Stimulated activated CD8-positive, alpha-beta memory T cell treated with anti-CD3 and anti-CD28 coated beads, Interleukin-12 subunit alpha, Interleukin-12 subunit beta, amount 100 ng/mL, for 4 hours (primary cell): ENCODE measurements around the gene PANK4.

Experiments used
- DNase-seq: peaks from one replicate; pipeline ENCODE4 v3.0.0-alpha.2; 2020; ENCODE audit warnings: low read depth

The PANK4 gene

DNA sequence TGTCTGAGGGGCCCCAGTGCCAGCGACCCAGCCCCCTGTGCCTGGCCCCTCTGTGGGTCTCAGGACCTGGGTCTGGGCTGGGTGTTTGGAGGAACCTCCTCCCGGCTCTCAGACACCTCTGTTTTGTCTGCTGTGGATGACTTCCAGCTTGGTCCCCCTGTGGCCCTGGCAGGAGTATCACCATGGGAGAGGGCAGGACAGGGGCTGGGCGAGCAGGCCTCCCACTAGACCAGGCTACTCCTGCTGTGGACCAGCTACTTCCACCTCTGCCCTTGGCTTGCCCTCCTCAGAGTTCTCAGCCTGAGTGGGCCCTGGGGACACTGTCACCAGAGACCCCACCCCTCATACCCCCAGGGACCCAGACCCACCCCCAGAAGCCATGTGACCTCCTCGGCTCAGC, 28.5 kb downstream of the PANK4 start:
- no peak for DNase-seq

DNA sequence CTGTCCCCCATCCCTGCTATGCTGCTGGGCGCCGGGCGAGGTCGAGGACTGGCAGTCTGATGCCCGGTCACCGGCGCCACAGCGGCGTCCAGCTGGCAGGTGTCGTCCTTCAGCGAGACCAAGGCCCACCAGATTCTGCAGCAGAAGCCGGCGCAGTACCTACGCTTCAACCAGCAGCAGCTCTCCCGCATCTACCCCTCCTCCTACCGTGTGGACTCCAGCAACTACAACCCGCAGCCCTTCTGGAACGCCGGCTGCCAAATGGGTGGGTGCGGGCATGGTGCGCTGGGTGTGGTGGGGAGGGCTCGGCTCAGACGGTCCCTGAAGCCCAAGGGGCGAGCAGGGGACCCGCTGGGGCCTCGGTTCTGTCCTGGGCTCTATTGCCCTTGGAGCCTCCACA, 29.6 kb downstream of the PANK4 start:
- DNase-seq, result no peak

DNA sequence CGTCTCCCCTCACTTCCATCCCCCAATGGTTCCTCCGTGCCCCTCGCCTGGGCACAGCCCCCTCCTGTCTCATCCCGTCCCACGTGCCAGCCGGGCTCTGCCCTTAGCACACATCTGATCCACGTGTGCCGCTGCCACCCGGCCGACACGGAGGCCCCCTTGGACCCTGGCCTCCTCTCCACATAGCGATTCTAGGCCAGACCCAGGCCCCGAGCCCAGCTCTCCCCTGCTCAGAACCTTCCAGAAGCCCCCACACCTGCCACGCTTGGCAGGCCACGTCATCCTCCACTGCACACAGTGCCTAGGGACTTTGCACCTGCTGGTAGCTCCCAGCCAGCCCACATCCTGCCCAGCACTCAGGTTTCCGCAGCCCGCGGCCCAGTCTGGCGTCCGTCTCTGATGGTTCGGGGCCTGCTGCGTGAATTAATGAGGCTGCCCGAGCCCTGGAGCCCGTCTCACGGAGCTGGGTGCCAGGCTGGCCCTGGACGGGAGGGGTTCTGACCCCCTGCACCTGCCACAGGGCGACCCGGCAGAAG, 30.2 kb downstream of the PANK4 start:
- DNase-seq, result no peak

DNA sequence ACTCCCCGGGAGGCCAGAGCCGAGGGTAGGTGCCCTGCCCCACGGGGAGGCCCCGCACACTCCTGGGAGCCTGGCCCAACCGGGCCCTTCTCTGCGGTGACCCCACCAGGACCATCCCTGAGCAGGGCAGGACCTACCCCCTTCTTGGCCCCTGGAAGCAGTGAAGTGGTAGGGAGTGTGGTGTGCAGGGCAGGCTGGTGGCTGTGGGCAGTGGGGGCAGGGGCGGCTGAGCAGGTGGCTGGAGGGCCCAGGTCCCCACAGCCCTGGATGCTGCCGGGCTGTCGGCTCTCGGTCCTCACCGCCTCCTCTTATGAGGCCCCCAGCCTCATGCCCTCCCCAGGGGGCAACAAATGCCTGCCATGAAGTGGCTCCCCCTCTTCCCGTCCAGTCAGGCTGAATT, 30.9 kb downstream of the PANK4 start:
- no peak for DNase-seq

DNA sequence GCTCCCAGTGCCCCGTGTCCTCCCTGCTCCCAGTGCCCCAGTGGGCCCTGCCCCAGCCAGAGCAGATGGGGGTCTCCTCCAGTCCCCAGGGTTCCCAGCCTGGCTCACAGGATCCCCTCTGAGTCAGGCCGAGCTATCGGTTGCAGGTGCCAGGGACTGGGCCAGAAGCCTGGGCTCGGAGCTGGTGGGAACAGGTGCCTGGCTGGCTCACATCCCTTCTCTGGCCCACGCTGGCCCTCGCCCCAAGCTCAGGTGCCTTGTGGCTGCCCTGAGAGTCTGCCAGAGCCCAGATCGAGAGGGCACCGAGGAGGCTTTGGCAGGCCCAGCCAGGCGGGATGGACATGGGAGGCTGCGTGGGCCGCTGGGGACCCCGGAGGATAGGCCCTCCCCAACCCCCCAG, 31.4 kb downstream of the PANK4 start:
- DNase-seq, result no peak

DNA sequence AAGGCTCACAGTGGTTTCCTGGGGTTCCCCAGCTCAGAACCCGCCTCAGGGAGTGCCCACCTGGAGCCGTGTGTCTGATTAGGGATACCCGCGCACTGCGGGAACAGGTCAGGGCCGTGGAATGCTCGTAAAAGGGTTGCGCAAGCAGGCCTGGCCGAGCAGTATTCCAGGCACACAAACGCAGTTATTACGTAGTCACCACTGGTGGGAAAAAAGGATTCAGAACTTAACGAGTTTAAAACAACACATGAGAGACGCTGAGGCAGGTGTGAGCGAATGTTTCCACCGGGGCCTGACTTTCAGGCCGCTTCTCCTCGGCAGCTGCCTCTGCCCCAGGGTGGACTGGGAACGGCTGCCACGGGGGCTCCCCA, 32.1 kb downstream of the PANK4 start:
- no peak for DNase-seq

DNA sequence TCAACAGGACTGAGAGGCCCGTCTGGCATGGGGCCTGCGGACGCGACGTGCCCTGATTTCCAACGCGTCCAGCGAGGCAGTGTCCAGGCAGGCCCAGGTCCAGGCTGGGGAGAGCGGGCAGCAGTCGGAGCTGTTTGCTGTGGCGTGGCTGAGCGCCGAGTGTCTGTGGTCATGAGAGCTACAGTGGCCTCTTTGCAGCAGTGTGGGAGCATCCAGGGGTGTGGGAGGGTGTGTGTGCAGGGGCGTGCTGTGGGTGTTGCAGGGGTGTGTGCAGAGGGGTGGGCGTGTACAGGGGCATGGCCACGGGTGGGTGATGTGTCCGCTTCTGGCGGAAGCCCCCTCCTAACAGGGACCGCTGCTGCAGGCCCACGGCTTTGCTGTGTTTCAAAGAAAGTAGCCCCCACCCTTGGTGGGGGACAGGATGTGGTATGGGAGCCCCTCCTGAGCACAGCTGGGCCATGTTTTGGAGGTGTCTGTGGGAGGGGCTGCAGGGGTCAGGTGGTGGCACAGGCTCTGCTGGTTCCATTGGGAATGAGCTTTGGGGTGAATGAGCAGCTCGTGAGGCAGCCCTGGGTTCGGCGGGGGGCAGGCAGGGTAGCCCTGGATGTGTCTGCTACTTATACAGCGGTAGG, 32.6 kb downstream of the PANK4 start:
- no peak for DNase-seq

DNA sequence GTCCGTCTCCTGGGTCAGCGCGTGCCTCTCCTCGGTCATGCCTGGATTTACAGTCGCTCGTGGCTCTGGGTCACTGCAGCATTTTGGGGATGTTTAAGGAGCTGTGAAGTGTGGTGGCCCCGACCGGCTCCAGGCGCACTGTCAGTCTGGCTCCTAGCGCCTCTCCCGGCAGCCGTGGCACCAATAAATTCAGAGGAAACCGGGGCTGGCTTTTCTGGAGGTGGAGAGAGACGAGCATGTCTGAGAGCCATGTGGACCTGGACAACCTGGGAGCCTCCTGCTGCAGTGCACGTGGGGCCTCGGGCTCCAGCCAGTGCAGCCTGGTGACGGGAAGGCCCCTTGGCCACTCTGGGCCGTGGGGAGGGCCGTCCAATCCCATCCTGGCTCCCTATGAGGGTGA, 33.2 kb downstream of the PANK4 start:
- no peak for DNase-seq

DNA sequence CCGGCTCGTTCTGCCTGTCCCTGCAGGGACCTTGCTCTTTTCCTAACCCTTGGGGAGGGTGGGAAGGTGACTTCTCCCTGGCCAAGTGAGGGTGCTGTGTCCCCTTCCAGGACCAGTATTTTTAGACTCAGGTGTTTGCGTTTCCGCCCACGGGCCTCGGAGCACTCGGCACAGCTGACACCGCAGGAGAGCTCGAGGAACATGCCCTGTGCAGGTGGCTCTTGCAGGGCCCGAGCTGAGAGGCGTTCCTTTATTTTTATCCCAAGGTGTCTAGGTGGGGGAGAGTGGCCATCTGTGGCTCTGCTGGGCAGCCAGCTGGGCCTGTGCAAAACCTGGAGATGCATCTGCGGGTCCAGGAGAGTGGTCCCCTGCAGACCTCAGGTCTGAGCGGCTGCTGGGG, 34.3 kb downstream of the PANK4 start:
- DNase-seq, result no peak

DNA sequence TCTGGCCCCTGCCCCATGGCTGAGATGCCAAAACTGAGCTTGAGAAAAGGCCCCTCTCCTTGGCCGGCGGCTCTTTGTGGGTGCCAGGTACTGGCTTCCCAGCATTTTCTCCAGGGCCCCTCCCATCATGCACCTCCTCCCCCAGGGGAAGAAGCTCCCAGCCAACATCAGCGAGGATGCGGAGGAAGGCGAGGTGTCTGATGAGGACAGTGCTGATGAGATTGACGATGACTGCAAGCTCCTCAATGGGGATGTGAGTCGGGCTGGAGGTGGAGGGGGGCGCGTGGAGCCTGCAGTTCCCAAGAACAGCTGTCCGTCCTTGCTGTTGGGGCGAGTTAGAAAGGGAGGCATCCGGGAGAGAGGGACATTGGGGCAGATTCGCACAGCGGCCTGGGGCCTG, 36.8 kb downstream of the PANK4 start:
- DNase-seq, result no peak

DNA sequence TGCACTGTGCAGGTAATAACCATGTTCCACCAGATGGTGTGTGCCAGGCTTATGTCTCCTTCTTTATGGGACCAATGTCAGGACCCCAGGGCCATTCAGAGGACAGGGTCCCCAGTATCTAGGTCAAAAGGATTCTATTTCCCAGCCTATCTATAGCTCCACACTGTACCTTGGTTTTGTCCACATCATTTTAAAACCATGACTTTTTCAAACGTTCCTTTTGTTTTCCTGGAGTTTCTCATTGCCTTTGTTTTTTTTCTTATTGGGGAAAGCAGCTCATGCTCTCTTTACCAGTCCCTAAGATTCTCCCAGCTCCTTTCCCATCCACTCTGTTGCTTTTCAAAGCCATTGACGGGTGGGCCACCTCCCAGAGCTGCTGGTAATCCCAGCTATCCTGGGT, 37.7 kb downstream of the PANK4 start:
- DNase-seq, result no peak

DNA sequence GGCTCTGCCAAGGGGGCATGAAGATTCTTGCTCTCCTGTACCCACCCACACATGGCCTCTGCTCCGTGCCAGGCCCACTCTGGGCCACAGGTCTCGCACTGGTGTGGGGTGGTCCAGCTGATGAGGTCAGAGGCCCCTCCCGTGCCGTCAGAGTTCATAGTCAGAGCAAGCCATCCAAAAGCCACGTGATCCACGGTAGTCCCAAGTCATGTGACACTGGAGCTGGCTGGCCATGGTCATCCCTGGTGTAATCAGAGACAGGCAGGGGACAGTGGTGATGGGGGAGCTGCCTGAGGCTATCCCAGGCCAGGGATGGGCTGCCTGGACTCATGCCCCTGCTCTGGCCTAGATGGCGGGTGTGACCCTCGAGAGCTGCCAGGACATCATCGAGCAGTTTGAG, 39.8 kb downstream of the PANK4 start:
- DNase-seq, result no peak

DNA sequence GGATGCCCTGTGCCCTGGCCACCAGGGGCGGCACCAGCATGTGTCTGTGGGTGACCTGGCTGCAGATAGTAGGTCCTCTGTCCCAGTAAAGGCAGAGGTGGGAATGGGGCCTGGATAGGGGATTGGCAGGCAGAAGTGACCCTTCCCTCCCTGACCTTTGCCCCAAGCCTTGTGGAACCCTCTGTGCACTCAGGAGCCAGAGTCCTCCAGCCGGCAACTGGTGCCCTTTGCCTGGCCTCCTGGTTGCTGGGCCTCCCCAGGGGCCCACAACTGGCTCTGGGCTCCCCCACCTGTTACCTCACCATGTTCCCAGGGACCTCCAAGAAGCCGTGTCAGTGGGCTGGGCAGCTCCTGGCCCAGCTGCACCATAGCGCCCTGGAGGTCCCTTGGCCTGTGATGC, 40.4 kb downstream of the PANK4 start:
- DNase-seq, result no peak

DNA sequence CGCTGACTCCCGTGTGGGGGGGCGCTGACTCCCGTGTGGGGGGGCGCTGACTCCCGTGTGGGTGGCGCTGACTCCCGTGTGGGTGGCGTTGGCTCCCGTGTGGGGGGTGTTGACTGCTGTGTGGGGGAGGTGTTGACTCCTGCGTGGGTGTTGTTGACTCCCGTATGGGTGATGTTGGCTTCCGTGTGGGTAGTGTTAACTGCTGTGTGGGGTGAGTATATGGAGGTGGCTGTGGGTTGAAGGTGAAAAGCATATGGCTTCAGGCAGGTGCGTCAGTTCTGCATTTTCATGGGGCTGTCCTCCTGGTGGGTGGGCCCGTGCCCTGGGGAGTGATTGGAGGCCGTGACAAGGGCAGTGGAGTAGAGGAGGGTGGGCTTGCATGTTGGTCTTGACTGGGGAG, 42.4 kb downstream of the PANK4 start:
- DNase-seq, result no peak

DNA sequence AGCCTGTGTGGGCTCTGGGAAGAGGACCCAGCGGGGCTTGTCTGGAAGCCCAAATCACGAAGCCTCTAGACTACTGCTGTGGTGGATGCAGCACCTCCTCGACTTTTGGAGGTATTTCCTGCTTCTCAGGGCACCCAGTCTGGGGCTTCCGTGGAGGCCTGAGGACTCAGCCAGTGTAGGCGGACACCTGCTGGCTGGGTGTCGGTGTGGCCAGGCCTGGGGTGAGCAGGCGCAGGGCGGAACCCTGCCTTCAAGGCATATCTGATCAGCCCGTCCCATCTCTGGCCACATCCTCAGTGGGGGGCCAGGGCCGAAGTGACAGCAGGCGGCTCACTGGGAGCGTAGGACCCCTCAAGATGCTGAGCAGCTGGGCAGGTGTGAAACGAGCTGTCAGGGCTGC, 43.4 kb downstream of the PANK4 start:
- no peak for DNase-seq

DNA sequence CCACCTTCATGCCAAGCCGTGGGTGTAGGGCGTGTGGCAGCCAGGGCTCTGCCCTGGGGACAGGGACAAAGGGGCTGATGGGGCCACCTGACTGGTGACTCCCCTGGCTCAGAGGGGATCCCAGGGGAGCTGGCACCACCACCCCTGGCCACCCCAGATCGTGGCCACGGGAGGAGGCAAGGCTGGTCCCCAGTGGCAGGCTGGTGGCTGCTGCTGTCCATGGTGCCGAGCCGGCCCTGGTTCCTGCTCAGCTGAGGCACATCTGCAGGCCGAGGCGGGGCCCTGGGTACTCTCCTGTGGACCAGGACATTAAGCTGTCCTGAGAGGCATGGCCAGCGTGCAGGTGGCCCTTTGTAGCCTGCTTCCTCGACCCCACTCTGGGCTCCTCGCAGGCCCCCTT, 43.8 kb downstream of the PANK4 start:
- DNase-seq, result no peak

DNA sequence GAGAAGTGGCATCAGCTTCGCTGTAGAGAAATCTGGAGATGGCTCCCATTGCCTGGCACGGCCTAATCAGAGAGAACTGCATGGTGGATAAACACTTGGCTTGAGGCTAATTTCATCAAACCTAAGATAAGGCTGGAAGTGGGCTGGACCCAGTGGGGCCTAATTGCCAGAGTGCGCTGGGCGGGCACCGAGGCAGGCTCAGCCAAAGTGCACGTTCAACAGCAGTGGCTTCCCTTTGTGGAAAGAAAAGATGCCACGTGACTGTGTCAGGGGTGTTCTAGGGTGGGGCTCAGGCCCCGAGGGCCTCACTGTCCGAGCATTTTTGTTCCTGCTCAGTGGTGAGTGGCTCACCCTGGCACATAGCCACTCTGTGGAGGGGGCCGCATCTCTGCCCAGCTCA, 44.5 kb downstream of the PANK4 start:
- no peak for DNase-seq

DNA sequence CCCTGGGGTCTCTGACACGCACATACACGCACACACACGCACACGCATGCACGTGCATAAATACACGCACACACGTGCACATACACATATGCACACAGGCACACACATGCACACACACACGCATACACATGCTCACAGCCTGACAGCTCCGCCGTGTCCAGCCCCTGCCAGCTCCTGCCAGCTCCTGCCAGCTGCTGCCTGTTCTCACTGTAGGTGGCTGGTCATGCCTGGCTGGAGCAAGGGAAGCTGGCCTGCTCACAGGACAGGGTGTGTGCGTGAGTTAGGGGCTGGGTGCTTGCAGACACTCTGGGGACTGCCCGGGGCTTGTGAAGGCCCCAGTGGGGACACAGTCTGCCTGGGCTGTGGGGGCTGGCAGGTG, 45.4 kb downstream of the PANK4 start:
- no peak for DNase-seq

DNA sequence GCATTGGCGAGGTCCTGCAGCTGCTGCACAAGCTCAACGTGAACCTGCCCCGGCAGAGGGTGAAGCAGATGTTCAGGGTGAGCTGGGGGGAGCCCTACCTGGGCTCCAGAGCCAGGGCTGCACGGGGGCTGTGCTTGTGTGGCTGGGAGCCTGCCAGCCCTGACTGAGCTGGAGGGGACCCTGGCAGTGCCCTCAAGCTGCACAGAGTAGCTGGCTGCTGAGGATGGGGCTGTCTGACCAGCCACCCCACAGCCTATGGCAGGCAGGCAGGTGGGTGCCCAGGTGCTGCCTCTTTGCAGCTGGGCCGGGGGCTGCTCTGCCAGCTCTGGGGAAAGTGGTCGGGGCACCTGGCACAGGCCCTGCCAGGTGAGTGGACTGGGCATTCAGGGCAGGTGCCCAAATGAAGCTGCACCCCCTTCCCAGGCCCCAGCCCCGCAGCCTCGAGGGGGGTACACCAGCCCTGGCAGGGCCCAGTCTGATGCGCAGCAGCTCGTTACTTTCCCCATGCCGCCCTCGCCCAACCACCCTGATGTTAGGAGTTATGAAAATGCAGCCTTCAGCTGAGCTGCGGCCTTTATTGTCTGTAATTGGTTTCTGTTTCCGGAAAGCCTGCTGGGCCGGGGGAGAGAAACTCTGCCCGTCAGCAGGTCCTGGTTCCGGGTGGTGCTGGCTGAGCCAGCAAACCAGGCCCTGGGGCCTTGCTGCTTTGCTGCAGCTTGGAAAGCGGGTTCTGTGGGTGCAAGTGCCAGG, 46.0 kb downstream of the PANK4 start:
- DNase-seq, result no peak

DNA sequence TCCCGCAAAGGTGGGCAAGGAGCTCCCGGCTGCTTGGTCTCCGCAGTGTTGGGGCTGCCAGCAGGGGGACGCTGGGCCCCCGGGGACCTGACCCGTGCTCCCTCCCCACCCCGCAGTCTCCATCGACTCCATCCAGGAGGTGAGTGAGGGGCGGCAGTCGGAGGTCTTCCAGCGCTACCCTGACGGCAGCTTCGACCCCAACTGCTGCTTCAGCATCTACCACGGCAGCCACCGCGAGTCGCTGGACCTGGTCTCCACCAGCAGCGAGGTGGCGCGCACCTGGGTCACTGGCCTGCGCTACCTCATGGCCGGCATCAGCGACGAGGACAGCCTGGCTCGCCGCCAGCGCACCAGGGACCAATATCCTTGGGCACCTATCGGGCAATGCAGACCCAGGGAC, 46.8 kb downstream of the PANK4 start:
- DNase-seq, result no peak

DNA sequence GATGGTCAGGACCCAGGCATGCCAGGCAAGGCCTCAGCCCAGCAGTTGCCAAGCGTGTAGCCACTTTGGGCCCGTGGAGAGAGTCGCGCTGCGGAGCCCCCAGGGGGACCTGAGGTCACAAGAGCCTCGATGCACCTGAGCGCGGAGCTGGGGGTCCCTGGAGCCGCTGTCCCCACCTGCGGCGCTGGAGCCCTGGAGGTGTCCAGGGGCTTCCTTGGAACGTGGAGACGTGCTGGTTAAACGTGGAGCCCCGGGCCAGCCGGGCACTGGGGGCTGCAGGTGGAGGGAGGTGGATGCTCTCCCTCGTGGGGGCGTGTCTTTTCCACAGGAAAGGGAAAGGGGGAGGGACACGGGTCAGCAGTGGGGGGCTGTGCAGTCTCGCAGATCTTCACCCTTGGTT, 47.2 kb downstream of the PANK4 start:
- DNase-seq, result no peak

DNA sequence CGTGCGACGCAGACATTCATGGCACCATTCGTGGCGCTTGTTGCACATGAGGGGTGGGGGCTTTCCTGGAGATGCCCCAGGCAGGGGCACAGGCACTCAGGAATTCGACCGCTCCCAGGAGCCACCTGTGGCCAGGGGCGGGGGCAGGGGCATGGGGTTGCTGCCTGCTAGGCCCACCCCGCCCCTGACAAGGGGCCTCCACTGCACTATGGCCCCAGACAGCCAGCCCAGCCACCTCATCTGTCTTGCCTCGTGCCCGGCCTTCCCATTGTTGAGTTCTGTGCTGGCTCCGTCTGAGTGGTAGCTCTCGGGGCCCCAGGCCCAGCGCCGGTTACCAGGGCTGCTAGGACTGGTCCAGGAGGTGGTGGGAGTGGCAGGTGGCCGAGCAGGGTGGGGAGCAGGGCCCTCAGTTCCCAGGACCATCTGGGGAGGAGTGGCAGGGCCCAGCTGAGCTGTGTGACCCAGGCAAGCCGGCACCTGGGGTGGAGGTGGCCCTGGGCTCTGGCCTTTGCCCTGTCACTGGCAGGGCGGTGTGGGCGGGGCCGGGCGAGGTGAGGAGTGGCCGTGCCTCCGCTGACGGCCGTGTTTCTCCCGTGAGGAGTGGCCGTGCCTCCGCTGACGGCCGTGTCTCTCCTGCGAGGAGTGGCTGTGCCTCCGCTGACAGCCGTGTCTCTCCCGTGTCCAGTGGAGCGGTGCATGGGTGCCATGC, 48.5 kb downstream of the PANK4 start:
- no peak for DNase-seq

DNA sequence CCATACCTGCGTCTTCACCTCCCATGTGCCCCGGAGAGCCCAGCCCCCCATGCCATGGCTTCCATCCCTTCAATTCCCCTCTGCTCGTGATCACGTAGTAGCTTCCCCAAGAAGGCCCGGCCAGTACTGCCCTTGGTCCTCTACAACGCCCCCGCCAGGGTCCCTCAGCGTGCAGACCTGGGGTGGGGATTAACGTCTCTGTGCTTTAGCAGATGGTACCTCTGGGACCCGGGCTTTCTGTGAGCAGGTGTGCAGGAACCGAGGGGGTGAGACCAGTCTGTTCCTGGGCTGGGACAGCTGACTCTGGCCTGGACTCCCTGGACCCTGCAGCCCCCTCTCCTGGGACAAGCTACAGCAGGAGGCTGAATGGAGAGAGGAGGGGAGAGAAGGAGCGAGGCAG, 49.1 kb downstream of the PANK4 start:
- DNase-seq, result no peak
